ENCODE measurements around the gene PDE4C. TPM values are rescaled to one million over a fixed set of nuclear protein-coding genes. Genes with fewer than 3 reads are reported as not detected.

The PDE4C gene
- total and polyA plus RNA-seq, 10 of the 15 experiments (the other 5 are each of a cell fraction or from before 2014, with no cell fraction given): 0.08 to 0.73 (median 0.34) TPM

GRCh38 chr19:18224525-18225354 lies 1.5 kb downstream of the PDE4C start (continued):
- peak; percentile 60 for TF ChIP-seq PKNOX1 (IDR thresholded peaks at IDR 0.05)
- no peak for TF ChIP-seq USF1 (IDR thresholded peaks at IDR 0.05; ENCODE audit: borderline replicate concordance, extremely low read length, insufficient read depth, low read depth, low read length)
- TF ChIP-seq KDM1A (IDR thresholded peaks at IDR 0.05; ENCODE audit: borderline replicate concordance): no peak
- no peak for TF ChIP-seq IRF5 (IDR thresholded peaks at IDR 0.05; ENCODE audit: borderline replicate concordance)
- TF ChIP-seq CBX5 (IDR thresholded peaks at IDR 0.05; ENCODE audit: low read depth): no peak
- TF ChIP-seq, protein P1, sequence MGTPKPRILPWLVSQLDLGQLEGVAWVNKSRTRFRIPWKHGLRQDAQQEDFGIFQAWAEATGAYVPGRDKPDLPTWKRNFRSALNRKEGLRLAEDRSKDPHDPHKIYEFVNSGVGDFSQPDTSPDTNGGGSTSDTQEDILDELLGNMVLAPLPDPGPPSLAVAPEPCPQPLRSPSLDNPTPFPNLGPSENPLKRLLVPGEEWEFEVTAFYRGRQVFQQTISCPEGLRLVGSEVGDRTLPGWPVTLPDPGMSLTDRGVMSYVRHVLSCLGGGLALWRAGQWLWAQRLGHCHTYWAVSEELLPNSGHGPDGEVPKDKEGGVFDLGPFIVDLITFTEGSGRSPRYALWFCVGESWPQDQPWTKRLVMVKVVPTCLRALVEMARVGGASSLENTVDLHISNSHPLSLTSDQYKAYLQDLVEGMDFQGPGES (IDR thresholded peaks at IDR 0.05): no peak
- TF ChIP-seq STAT3 (IDR thresholded peaks at IDR 0.05; ENCODE audit: low read depth, low read length): no peak
- no peak for TF ChIP-seq CHD1 (IDR thresholded peaks at IDR 0.05; ENCODE audit: low read depth, low read length)
- no peak for TF ChIP-seq IKZF2 (IDR thresholded peaks at IDR 0.05)
- no peak for TF ChIP-seq USF2 (IDR thresholded peaks at IDR 0.05; ENCODE audit: borderline replicate concordance, low read depth, low read length)
- TF ChIP-seq, protein P2, sequence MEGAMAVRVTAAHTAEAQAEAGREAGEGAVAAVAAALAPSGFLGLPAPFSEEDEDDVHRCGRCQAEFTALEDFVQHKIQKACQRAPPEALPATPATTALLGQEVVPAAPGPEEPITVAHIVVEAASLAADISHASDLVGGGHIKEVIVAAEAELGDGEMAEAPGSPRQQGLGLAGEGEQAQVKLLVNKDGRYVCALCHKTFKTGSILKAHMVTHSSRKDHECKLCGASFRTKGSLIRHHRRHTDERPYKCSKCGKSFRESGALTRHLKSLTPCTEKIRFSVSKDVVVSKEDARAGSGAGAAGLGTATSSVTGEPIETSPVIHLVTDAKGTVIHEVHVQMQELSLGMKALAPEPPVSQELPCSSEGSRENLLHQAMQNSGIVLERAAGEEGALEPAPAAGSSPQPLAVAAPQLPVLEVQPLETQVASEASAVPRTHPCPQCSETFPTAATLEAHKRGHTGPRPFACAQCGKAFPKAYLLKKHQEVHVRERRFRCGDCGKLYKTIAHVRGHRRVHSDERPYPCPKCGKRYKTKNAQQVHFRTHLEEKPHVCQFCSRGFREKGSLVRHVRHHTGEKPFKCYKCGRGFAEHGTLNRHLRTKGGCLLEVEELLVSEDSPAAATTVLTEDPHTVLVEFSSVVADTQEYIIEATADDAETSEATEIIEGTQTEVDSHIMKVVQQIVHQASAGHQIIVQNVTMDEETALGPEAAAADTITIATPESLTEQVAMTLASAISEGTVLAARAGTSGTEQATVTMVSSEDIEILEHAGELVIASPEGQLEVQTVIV (IDR thresholded peaks at IDR 0.05; ENCODE audit: borderline replicate concordance, partially characterized antibody): no peak
- no peak for TF ChIP-seq NR2C2 (IDR thresholded peaks at IDR 0.05; ENCODE audit: borderline replicate concordance, control insufficient read depth, insufficient read length, low read depth)
- TF ChIP-seq FOS (IDR thresholded peaks at IDR 0.05; ENCODE audit: borderline replicate concordance, extremely low read depth, insufficient read length): no peak
- no peak for TF ChIP-seq SP1 (IDR thresholded peaks at IDR 0.05; ENCODE audit: low read depth, low read length)
- no peak for TF ChIP-seq EED (IDR thresholded peaks at IDR 0.05; ENCODE audit: low read depth)
- TF ChIP-seq, protein P3, sequence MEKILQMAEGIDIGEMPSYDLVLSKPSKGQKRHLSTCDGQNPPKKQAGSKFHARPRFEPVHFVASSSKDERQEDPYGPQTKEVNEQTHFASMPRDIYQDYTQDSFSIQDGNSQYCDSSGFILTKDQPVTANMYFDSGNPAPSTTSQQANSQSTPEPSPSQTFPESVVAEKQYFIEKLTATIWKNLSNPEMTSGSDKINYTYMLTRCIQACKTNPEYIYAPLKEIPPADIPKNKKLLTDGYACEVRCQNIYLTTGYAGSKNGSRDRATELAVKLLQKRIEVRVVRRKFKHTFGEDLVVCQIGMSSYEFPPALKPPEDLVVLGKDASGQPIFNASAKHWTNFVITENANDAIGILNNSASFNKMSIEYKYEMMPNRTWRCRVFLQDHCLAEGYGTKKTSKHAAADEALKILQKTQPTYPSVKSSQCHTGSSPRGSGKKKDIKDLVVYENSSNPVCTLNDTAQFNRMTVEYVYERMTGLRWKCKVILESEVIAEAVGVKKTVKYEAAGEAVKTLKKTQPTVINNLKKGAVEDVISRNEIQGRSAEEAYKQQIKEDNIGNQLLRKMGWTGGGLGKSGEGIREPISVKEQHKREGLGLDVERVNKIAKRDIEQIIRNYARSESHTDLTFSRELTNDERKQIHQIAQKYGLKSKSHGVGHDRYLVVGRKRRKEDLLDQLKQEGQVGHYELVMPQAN (conservative IDR thresholded peaks at IDR 0.05): no peak
